ENCODE data around the gene DDX23.

DNA sequence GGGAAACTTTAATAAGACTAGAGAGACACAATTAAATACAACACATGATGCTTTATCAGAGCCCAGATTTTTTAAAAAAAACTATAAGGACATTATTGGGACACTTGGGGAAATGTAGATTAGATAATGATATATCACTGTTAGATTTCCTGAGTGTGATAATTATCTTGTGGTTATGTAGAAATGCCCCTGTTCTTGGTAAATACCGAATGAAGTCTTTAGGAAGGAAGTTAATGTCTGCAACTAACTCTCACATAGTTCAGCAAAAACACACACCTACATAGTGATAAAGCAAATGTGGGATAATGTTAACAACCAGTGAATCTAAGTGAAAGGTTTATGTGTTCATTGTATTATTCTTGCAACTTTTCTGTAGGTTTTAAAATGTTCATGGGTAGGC is 48.3 kb downstream of the DDX23 start:
- TF ChIP-seq, protein P1, sequence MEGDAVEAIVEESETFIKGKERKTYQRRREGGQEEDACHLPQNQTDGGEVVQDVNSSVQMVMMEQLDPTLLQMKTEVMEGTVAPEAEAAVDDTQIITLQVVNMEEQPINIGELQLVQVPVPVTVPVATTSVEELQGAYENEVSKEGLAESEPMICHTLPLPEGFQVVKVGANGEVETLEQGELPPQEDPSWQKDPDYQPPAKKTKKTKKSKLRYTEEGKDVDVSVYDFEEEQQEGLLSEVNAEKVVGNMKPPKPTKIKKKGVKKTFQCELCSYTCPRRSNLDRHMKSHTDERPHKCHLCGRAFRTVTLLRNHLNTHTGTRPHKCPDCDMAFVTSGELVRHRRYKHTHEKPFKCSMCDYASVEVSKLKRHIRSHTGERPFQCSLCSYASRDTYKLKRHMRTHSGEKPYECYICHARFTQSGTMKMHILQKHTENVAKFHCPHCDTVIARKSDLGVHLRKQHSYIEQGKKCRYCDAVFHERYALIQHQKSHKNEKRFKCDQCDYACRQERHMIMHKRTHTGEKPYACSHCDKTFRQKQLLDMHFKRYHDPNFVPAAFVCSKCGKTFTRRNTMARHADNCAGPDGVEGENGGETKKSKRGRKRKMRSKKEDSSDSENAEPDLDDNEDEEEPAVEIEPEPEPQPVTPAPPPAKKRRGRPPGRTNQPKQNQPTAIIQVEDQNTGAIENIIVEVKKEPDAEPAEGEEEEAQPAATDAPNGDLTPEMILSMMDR (IDR thresholded peaks at IDR 0.05): no peak
- TF ChIP-seq TCF7L2 (IDR thresholded peaks at IDR 0.05; ENCODE audit: low read depth, low read length) (no peak), POLR2AphosphoS5 (IDR thresholded peaks at IDR 0.05; ENCODE audit: low read depth, low read length) (no peak)
